IPS-18c (cell line): Measurements from ENCODE around the gene UBE2O.

Source experiments
- H3K4me3 ChIP-seq: 2 replicates; pipeline ENCODE4 v1.7.0; 2013; ENCODE audit warnings: low read depth, mild to moderate bottlenecking, low read length, moderate library complexity; ENCODE audit not compliant: insufficient read depth
- H3K9me3 ChIP-seq: one replicate; pipeline ENCODE4 v1.6.1; 2013; ENCODE audit warnings: mild to moderate bottlenecking, low read length, moderate library complexity; ENCODE audit not compliant: control insufficient read depth, insufficient read depth

Gene UBE2O

GRCh38 chr17:76411247-76411646, 41.7 kb downstream of the UBE2O start:
- peaks cover 2% of the 10 kb centered on the region for H3K9me3 ChIP-seq
- no peak overlapping the region for H3K4me3 ChIP-seq

GRCh38 chr17:76410328-76410965, 42.5 kb downstream of the UBE2O start:
- Histone ChIP-seq H3K4me3 (no peak overlapping the region), H3K9me3 (peaks cover 2% of the 10 kb centered on the region)

GRCh38 chr17:76408037-76408849, 44.7 kb downstream of the UBE2O start:
- Histone ChIP-seq H3K4me3 (no peak overlapping the region), H3K9me3 (peaks cover 2% of the 10 kb centered on the region)

GRCh38 chr17:76407509-76407908, 45.4 kb downstream of the UBE2O start:
- H3K4me3 ChIP-seq = no peak overlapping the region

GRCh38 chr17:76405967-76406647, 46.8 kb downstream of the UBE2O start:
- Histone ChIP-seq H3K4me3 (no peak overlapping the region), H3K9me3 (no peaks in the 10 kb centered on the region)

More at GRCh38 chr17:76407509-76407908, 45.4 kb downstream of the UBE2O start:
- peaks cover 2% of the 10 kb centered on the region for H3K9me3 ChIP-seq

GRCh38 chr17:76405607-76405966, 47.4 kb downstream of the UBE2O start:
- H3K4me3 ChIP-seq = no peak overlapping the region
- H3K9me3 ChIP-seq = no peaks in the 10 kb centered on the region

- Histone ChIP-seq H3K4me3 (no peak overlapping the region), H3K9me3 (no peaks in the 10 kb centered on the region)
Measured at GRCh38 chr17:76404976-76405563, 47.9 kb downstream of the UBE2O start.

- Histone ChIP-seq H3K4me3 (no peak overlapping the region), H3K9me3 (no peaks in the 10 kb centered on the region)
Measured at GRCh38 chr17:76404256-76404655, 48.7 kb downstream of the UBE2O start.

- Histone ChIP-seq H3K9me3 (no peaks in the 10 kb centered on the region), H3K4me3 (no peak overlapping the region)
Measured at GRCh38 chr17:76402711-76403110, 50.2 kb downstream of the UBE2O start.

- Histone ChIP-seq H3K4me3 (no peak overlapping the region), H3K9me3 (no peaks in the 10 kb centered on the region)
Measured at GRCh38 chr17:76399175-76400172, 53.5 kb downstream of the UBE2O start.

GRCh38 chr17:76398523-76399174, 54.3 kb downstream of the UBE2O start:
- Histone ChIP-seq H3K9me3 (no peaks in the 10 kb centered on the region), H3K4me3 (no peak overlapping the region)

GRCh38 chr17:76397687-76398522, 55.0 kb downstream of the UBE2O start:
- Histone ChIP-seq H3K9me3 (no peaks in the 10 kb centered on the region), H3K4me3 (no peak overlapping the region)

GRCh38 chr17:76397184-76397583, 55.8 kb downstream of the UBE2O start:
- no peak overlapping the region for H3K4me3 ChIP-seq
- H3K9me3 ChIP-seq = no peaks in the 10 kb centered on the region

GRCh38 chr17:76395980-76396379, 57.0 kb downstream of the UBE2O start:
- Histone ChIP-seq H3K9me3 (no peaks in the 10 kb centered on the region), H3K4me3 (no peak overlapping the region)

- no peaks in the 10 kb centered on the region for H3K9me3 ChIP-seq
Measured at GRCh38 chr17:76394166-76394565, 58.8 kb downstream of the UBE2O start.

More at GRCh38 chr17:76394166-76394565, 58.8 kb downstream of the UBE2O start:
- no peak overlapping the region for H3K4me3 ChIP-seq
